Adrenal gland (tissue), 5 donors: Measurements from ENCODE around the gene ISY1.
A peak's percentile ranks its signal among the peaks of the same experiment; 100 is the strongest.

Source experiments
- POLR2A ChIP-seq, 2 donors: fragments of 450-650 bp; IDR thresholded peaks; one replicate each; pipeline ENCODE4 v1.6.1; 2017; ENCODE audit warnings: antibody characterized with exemption in 2 of 2, mild to moderate bottlenecking in 2 of 2, moderate library complexity in 1 of 2
- TF ChIP-seq, protein P1 (sequence below), 6 experiments: fragments of 450-650 bp in 4 of 6; fragments of 200-600 bp in 2 of 6; sonication (generic) in 1 of 6; IDR thresholded peaks; 1 replicate in 5 of 6; 2 replicates in 1 of 6; pipeline versions ENCODE4 v1.5.1 to v1.8.0; 2016 to 2021; ENCODE audit warnings: antibody characterized with exemption in 6 of 6, mild to moderate bottlenecking in 2 of 6, moderate library complexity in 1 of 6
- donor health status: DM: no; HTN: no; CAD: no.

DNA sequence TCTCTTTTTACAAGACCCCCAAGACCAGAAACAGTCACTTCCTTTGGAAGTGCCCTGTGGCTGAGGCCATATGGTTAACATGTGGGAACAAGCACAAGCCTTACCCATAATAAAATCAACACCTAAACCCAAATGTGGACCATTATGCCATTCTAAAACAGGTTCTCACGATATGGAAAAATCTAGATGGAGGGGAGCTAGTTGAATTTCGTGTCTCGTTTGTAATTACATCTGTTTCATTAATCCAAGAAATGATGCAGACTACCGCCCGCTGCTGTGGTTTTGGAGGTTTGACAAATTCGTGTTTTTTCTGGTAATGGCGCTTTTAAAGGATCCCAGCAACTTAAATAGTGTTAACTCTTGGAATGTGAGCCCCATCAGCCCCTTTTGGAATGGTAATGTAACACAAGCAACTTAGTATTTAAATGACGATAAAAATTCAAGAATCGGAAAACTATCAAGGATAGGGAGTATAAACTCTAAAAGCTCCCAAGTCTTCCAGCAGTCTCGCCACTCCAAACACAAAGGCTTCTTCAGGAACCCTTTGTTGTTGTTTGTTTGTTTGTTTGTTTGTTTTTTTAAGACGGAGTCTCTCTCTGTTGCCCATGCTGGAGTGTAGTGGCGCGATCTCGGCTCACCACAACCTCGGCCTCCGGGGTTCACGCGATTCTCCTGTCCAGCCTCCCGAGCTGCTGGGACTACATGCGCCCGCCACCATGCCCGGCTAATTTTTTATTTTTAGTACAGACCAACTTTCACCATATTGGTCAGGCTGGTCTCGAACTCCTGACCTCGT lies 21.7 kb upstream of the ISY1 start:
- TF ChIP-seq, protein P1, sequence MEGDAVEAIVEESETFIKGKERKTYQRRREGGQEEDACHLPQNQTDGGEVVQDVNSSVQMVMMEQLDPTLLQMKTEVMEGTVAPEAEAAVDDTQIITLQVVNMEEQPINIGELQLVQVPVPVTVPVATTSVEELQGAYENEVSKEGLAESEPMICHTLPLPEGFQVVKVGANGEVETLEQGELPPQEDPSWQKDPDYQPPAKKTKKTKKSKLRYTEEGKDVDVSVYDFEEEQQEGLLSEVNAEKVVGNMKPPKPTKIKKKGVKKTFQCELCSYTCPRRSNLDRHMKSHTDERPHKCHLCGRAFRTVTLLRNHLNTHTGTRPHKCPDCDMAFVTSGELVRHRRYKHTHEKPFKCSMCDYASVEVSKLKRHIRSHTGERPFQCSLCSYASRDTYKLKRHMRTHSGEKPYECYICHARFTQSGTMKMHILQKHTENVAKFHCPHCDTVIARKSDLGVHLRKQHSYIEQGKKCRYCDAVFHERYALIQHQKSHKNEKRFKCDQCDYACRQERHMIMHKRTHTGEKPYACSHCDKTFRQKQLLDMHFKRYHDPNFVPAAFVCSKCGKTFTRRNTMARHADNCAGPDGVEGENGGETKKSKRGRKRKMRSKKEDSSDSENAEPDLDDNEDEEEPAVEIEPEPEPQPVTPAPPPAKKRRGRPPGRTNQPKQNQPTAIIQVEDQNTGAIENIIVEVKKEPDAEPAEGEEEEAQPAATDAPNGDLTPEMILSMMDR (IDR thresholded peaks at IDR 0.05) = no peak
- TF ChIP-seq POLR2A (IDR thresholded peaks at IDR 0.05) = peak in 1 of 2 donors; percentile 17
